MM.1S (cell line): Measurements from ENCODE around the gene DYNLT2.
A peak's percentile ranks its signal among the peaks of the same experiment; 100 is the strongest.

Source experiments
- DNase-seq: peaks from one replicate; pipeline ENCODE4 v3.0.0-alpha.2; 2015
- H2AFZ ChIP-seq: fragments of 300-600 bp; sonication (generic); 2 replicates; pipeline ENCODE4 v1.6.0; 2016; ENCODE audit warnings: antibody characterized with exemption, low read length
- H3F3A ChIP-seq: fragments of 300-600 bp; sonication (generic); 2 replicates; pipeline ENCODE4 v1.6.1; 2016; ENCODE audit warnings: mild to moderate bottlenecking, antibody characterized with exemption, low read length, moderate library complexity, mixed read lengths; ENCODE audit not compliant: insufficient read depth
- H3K27ac ChIP-seq: fragments of 300-600 bp; sonication (generic); 2 replicates; pipeline ENCODE4 v1.5.1; 2016; ENCODE audit warnings: mild to moderate bottlenecking, low read length
- H3K27me3 ChIP-seq: fragments of 300-600 bp; sonication (generic); replicated peaks from 2 replicates; pipeline ENCODE4 v1.6.0; 2016; ENCODE audit warnings: low read length; ENCODE audit not compliant: insufficient read depth
- H3K36me3 ChIP-seq: fragments of 300-600 bp; sonication (generic); replicated peaks from 2 replicates; pipeline ENCODE4 v1.6.1; 2016; ENCODE audit warnings: mild to moderate bottlenecking, low read length, mixed read lengths; ENCODE audit not compliant: insufficient read depth
- H3K4me1 ChIP-seq: fragments of 300-600 bp; sonication (generic); 2 replicates; pipeline ENCODE4 v1.6.1; 2016; ENCODE audit warnings: low read length, mixed read lengths
- H3K4me2 ChIP-seq: fragments of 300-600 bp; sonication (generic); 2 replicates; pipeline ENCODE4 v1.6.0; 2016; ENCODE audit warnings: low read depth, low read length
- H3K4me3 ChIP-seq: fragments of 300-600 bp; sonication (generic); 2 replicates; pipeline ENCODE4 v1.5.1; 2016; ENCODE audit warnings: low read length, mixed read lengths
- H3K79me2 ChIP-seq: fragments of 300-600 bp; sonication (generic); 2 replicates; pipeline ENCODE4 v1.6.1; 2016; ENCODE audit warnings: mixed run types, low read length, mixed read lengths
- H3K9ac ChIP-seq: fragments of 300-600 bp; sonication (generic); 2 replicates; pipeline ENCODE4 v1.6.1; 2016; ENCODE audit warnings: low read length, mixed read lengths
- H3K9me2 ChIP-seq: fragments of 300-600 bp; sonication (generic); replicated peaks from 2 replicates; pipeline ENCODE4 v1.6.1; 2016; ENCODE audit warnings: mild to moderate bottlenecking, low read length, mixed read lengths; ENCODE audit not compliant: insufficient read depth
- H3K9me3 ChIP-seq: fragments of 300-600 bp; sonication (generic); replicated peaks from 2 replicates; pipeline ENCODE4 v1.6.1; 2016; ENCODE audit warnings: mild to moderate bottlenecking, low read length, mixed read lengths; ENCODE audit not compliant: insufficient read depth
- H4K20me1 ChIP-seq: fragments of 300-600 bp; sonication (generic); 2 replicates; pipeline ENCODE4 v1.6.1; 2016; ENCODE audit warnings: mild to moderate bottlenecking, low read length, moderate library complexity, mixed read lengths; ENCODE audit not compliant: insufficient read depth
- CTCF ChIP-seq: fragments of 300-600 bp; sonication (generic); IDR thresholded peaks from 2 replicates; pipeline ENCODE4 v1.5.1; 2016; ENCODE audit warnings: antibody characterized with exemption, low read length, mixed read lengths
- EZH2 ChIP-seq: fragments of 300-600 bp; sonication (generic); optimal IDR thresholded peaks from 2 replicates; pipeline ENCODE3; 2017; ENCODE audit warnings: low read depth, mild to moderate bottlenecking, antibody characterized with exemption, low read length, mixed read lengths
- EZH2phosphoT487 ChIP-seq: fragments of 300-600 bp; sonication (generic); IDR thresholded peaks from 2 replicates; pipeline ENCODE4 v1.6.1; 2018; ENCODE audit warnings: antibody characterized with exemption, low read length

DYNLT2 gene

GRCh38 chr6:169751242-169752073 lies at the start of gene DYNLT2, which contains the start of gene ERMARD:
Gene DYNLT2 (minus strand): TSS chr6:169751572. CDS start chr6:169751458, 114 bp downstream.
Gene ERMARD (plus strand): TSS chr6:169751622. CDS start chr6:169751658, 36 bp downstream.
- Histone ChIP-seq H3K9me2 (no peaks in the 10 kb centered on the region), H2AFZ (peak within 1 kb of the TSS; percentile 61), H3F3A (no peaks in the 10 kb centered on the region), H3K79me2 (peaks cover 10% of the 10 kb centered on the region), H3K27ac (peak within 1 kb of the TSS; percentile 80), H3K27me3 (no peaks in the 10 kb centered on the region), H4K20me1 (no peaks in the 10 kb centered on the region), H3K4me1 (no peaks in the 10 kb centered on the region), H3K9ac (peak within 1 kb of the TSS; percentile 93), H3K9me3 (no peaks in the 10 kb centered on the region), H3K4me2 (peak within 1 kb of the TSS; percentile 68), H3K4me3 (peak within 1 kb of the TSS; percentile 80), H3K36me3 (no peaks in the 10 kb centered on the region)
- TF ChIP-seq CTCF = no peak
- TF ChIP-seq EZH2phosphoT487 = no peak
- TF ChIP-seq EZH2 = no peak
- DNase-seq = peak; percentile 89

- Histone ChIP-seq H3K9me2 (no peaks in the 10 kb centered on the region), H3K27me3 (no peaks in the 10 kb centered on the region; the same call in 1 of the 2 replicates), H3K4me3 (no peak overlapping the region), H4K20me1 (no peaks in the 10 kb centered on the region), H3K4me2 (peak overlapping the region; percentile 18; the same call in 1 of the 2 replicates), H3K79me2 (no peaks in the 10 kb centered on the region), H3K4me1 (peaks cover 8% of the 10 kb centered on the region), H3K9ac (no peak overlapping the region), H3K36me3 (no peaks in the 10 kb centered on the region), H3F3A (peaks cover 6% of the 10 kb centered on the region; the same call in 1 of the 2 replicates), H2AFZ (0 out of 2 replicates have a peak overlapping the region, but pooled peaks have one; percentile 38), H3K27ac (peak overlapping the region; percentile 38; the same call in 1 of the 2 replicates), H3K9me3 (no peaks in the 10 kb centered on the region)
- peak; percentile 58 for DNase-seq
- TF ChIP-seq EZH2 (no peak), EZH2phosphoT487 (no peak)
These were observed 49.5 kb upstream of the DYNLT2 start for GRCh38 chr6:169800668-169801395.

GRCh38 chr6:169800116-169800667 lies 48.8 kb upstream of the DYNLT2 start:
- TF ChIP-seq EZH2 (no peak), EZH2phosphoT487 (no peak), CTCF (no peak)
- Histone ChIP-seq H3K9ac (no peak overlapping the region), H3K4me2 (peak overlapping the region; percentile 18; the same call in 1 of the 2 replicates), H3K4me1 (peaks cover 8% of the 10 kb centered on the region), H3K9me3 (no peaks in the 10 kb centered on the region), H2AFZ (0 out of 2 replicates have a peak overlapping the region, but pooled peaks have one; percentile 38), H4K20me1 (no peaks in the 10 kb centered on the region), H3K27me3 (no peaks in the 10 kb centered on the region; the same call in 1 of the 2 replicates), H3K4me3 (no peak overlapping the region), H3K36me3 (no peaks in the 10 kb centered on the region), H3K9me2 (no peaks in the 10 kb centered on the region), H3F3A (peaks cover 6% of the 10 kb centered on the region; the same call in 1 of the 2 replicates), H3K79me2 (no peaks in the 10 kb centered on the region), H3K27ac (peak overlapping the region; percentile 38; the same call in 1 of the 2 replicates)
- DNase-seq = no peak
